Skin epidermis (tissue), 12 donors: ENCODE data around the gene HOXA9.

Experiments
- H3K27ac ChIP-seq, 21 experiments: fragments of 200-600 bp; sonication (generic) in 11 of 21; one replicate each; pipeline ENCODE4 v1.5.0; 2020; ENCODE audit warnings: mild to moderate bottlenecking in 3 of 21, inconsistent platforms in 2 of 21, moderate library complexity in 2 of 21
- H3K4me3 ChIP-seq, 7 experiments: fragments of 200-600 bp; sonication (generic) in 2 of 7; one replicate each; pipeline ENCODE4 v1.5.0; 2020; ENCODE audit warnings: inconsistent platforms in 2 of 7, mild to moderate bottlenecking in 2 of 7, moderate library complexity in 1 of 7

The HOXA9 gene

GRCh38 chr7:27124902-27125689 lies 40.2 kb downstream of the HOXA9 start:
- no peak overlapping the region for H3K4me3 ChIP-seq
- no peak overlapping the region for H3K27ac ChIP-seq

- H3K27ac ChIP-seq, result no peak overlapping the region
- H3K4me3 ChIP-seq, result no peak overlapping the region
Observed at GRCh38 chr7:27124096-27124901, 41.0 kb downstream of the HOXA9 start.

DNA sequence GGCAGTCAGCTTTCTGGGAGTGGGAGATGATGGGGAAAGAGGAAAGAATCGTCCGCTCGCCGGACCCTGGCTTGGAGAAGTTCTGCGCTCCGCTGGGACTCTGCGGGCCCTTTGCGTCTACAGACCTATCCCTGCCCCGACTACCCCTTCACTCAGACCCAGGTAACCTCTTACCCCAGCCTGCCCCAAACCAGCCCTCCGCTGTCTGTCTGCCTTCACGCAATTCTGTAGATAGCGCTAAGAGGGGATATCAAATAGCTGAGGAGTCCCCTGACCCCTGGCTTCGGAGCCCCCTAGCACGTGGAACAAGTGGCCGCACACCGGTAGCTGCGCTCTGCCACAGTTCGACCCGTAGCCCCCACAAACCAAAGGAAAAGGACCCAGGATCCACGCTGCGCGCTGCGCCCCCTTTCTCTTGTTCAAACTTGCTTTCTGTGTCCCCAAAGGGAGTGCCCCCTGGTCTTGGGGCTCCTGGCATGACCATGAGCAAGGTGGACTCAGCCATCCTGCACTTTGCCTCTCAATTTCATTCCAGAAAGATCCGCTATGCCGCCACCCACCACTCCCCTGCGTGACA lies 41.8 kb downstream of the HOXA9 start:
- Histone ChIP-seq H3K27ac (no peak overlapping the region), H3K4me3 (no peak overlapping the region)

- H3K4me3 ChIP-seq, result no peak overlapping the region
Observed at GRCh38 chr7:27123007-27123476, 42.3 kb downstream of the HOXA9 start.

GRCh38 chr7:27122077-27122910 lies 43.0 kb downstream of the HOXA9 start:
- no peak overlapping the region for H3K4me3 ChIP-seq
- no peak overlapping the region for H3K27ac ChIP-seq

More at GRCh38 chr7:27123007-27123476, 42.3 kb downstream of the HOXA9 start:
- H3K27ac ChIP-seq, result no peak overlapping the region

DNA sequence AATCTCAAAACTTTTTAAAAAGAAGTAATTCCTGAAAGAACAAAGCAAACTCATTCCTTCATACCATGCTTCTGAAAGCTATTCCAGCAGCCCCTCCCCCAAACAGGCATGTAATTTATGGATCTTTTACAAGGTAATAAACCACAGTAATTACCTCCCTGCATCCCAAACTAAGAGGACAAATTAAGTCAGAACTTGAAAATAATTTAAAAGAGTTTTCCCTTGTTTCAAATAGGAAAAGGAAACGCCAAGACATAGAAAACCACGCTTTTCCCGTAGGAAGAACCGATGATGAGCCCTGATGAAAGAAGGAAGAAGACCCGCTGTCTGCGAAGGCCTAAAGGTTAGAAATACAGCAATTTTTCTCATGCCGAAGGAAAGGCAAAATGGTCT lies 43.7 kb downstream of the HOXA9 start:
- no peak overlapping the region for H3K4me3 ChIP-seq
- H3K27ac ChIP-seq, result no peak overlapping the region

- no peak overlapping the region for H3K27ac ChIP-seq
- no peak overlapping the region for H3K4me3 ChIP-seq
Observed at GRCh38 chr7:27119412-27119911, 45.9 kb downstream of the HOXA9 start.

- no peak overlapping the region for H3K4me3 ChIP-seq
- no peak overlapping the region for H3K27ac ChIP-seq
Observed at GRCh38 chr7:27118580-27118979, 46.8 kb downstream of the HOXA9 start.

DNA sequence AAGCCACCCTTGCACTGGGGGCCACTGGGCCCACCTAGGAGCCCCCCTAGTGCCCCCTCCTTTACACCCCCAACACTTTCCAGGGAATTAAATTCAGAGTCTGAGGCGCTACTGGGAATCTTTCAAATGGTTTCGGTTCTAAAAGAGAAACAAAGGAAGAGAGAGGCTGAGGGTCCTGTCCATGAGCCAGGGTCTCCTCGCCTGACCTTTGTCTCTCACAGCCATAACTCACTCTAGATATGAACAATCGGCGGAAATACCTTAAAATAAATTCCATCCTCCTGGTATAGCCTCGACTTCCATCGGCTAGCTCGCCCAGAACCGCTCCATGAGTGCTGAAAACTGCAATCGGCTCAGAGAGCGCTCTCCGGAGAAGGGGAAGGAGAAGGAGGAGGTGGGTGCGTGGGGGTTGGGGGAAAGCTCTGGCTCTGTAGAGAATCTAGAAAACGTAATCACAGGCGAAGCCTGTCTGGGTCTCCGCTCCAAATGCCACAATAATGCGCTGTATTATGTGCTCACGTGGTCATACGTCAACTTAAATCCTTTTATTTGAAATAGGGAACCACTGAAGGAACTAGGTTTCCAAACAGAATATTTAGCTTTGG lies 47.3 kb downstream of the HOXA9 start:
- H3K4me3 ChIP-seq, result no peak overlapping the region
- peak overlapping the region in 1 of 21 experiments; percentile 4 for H3K27ac ChIP-seq

DNA sequence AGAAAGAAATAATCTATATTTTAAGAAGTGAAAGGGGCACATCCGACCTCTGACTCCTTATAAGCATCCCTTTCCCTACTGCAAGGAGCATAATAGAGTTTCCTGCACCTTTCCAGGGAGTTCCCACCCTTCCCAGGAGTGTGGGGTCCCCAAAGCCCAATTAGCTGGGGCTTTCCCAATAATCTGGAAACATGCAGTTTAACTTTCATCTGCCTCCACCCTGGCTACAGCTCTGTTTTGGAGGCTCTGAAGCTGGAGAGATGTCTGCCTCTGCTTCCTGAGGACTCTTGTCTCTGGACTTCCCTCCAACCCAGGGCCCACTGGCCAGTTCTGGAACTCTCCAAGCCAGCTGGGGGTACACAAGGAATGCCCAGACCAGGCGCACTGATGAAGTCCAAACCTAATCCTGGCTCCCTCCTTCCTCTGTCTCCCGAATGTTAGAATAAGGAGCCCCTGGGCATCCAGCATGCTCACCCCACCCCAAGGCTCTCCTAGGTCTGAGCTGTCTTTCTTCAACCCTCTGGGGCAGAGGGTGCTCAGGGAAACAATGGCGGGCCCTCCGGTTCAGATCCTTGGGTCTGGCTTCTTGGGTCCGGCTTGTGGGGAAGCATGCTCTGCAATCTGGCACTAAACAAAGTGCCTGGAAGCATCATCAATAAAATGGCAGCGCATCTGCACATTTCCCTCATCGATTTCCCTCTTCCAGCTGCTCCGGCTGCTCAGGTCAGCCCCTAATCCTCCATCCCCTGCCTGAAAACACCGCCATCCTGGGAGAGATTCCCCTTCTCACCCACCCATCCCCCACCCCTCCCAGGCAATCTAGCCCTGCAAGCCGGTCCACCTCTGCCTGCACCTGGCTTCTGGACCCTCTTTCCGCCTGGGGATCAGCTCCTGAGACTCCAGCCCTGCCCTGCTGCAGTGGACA lies 48.1 kb downstream of the HOXA9 start:
- no peak overlapping the region for H3K4me3 ChIP-seq

DNA sequence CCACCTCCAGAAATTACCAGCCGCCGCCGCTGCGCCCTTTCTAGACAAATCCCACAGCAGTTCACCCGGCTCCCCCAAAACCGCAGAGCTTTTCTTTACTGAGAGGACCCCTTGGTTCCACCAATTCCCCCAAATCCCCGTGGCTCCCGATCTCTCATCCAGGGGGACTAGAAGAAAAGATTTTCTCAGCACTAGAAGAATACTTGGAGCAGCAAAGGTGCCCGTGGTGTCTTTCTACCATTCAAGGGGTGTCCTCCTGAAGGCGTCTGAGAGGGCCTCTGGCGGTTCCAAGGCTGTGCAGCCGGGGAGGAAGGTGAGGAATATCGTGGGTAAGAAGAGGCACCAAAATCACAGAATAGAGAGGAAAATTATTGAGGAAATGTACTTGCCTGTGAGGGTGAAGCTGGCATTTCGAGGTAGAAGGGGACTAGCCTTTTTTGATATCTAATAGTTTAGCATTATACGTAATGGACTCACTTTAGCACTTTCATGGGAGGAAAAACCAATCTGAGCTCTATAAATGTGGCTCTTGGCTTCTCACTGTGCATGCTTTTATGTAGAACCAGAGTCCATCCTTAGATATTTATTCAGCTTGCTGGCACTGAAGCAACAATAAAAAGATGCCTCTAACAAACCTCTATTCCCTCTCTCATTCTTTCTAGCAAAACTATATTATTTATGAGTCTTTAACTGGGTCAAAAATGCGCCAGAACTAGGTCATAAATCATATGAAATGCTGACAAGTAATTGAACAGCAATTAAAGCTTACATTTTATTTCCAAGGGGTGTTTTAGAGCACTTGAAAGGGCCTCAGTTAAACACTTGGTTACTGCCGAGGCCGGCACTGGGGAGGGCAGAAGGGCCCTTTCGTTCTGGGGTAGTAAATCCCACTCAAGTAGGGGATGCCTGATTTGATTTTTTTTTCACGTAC lies 49.0 kb downstream of the HOXA9 start:
- peak overlapping the region in 2 of 21 experiments; percentile 58 to 66 for H3K27ac ChIP-seq

More for the DNA sequence above, 48.1 kb downstream of the HOXA9 start:
- peak overlapping the region in 2 of 21 experiments; percentile 4 to 40 for H3K27ac ChIP-seq

GRCh38 chr7:27115221-27116026 lies 49.9 kb downstream of the HOXA9 start:
- Histone ChIP-seq H3K4me3 (peak overlapping the region in 1 of 7 experiments; percentile 2), H3K27ac (peak overlapping the region in 6 of 21 experiments; percentile 16 to 66 (median 46))

More for the DNA sequence above, 49.0 kb downstream of the HOXA9 start:
- peak overlapping the region in 1 of 7 experiments; percentile 2 for H3K4me3 ChIP-seq

GRCh38 chr7:27114881-27115220 lies 50.5 kb downstream of the HOXA9 start:
- Histone ChIP-seq H3K4me3 (no peak overlapping the region), H3K27ac (peak overlapping the region in 1 of 21 experiments; percentile 58)

GRCh38 chr7:27113991-27114769 lies 51.2 kb downstream of the HOXA9 start:
- Histone ChIP-seq H3K4me3 (peak overlapping the region; percentile 21 to 47 (median 38)), H3K27ac (peak overlapping the region in 17 of 21 experiments; percentile 37 to 88 (median 77))
